Bronchial epithelial cell (primary cell): Measurements from ENCODE around the gene HNRNPH2. TPM values are rescaled to one million over a fixed set of nuclear protein-coding genes. Genes with fewer than 3 reads are reported as not detected.
A peak's percentile ranks its signal among the peaks of the same experiment; 100 is the strongest.

Experiments used
- DNase-seq: peaks from one replicate; pipeline ENCODE4 v3.0.0-alpha.2; 2010; ENCODE audit warnings: low read depth
- FAIRE-seq: peaks from 2 replicates; lab custom pipeline; 2011; peaks lifted over from hg19 to GRCh38; lab: Jason Lieb, UNC
- H3K27me3 ChIP-seq: 2 replicates; pipeline ENCODE4 v1.5.1; 2011; ENCODE audit warnings: low read length; ENCODE audit not compliant: control insufficient read depth, insufficient read depth
- H3K36me3 ChIP-seq: 2 replicates; pipeline ENCODE4 v1.5.1; 2011; ENCODE audit warnings: low read length; ENCODE audit not compliant: control insufficient read depth, insufficient read depth
- H3K4me3 ChIP-seq: 2 replicates; pipeline ENCODE4 v1.5.1; 2011; ENCODE audit warnings: mild to moderate bottlenecking, low read depth, low read length, control low read depth
- CTCF ChIP-seq: IDR thresholded peaks from 2 replicates; pipeline ENCODE4 v1.5.1; 2011; ENCODE audit warnings: mild to moderate bottlenecking, moderate library complexity, low read length, control low read depth, inconsistent platforms; ENCODE audit not compliant: insufficient read depth, severe bottlenecking
- total RNA-seq: library from RNA; depleted of rRNA; stranded (reverse); fragments of >200 nt; gene quantifications from 2 replicates; pipeline ENCODE4 v1.2.1, GENCODE V29; 2014

The HNRNPH2 gene, protein sequence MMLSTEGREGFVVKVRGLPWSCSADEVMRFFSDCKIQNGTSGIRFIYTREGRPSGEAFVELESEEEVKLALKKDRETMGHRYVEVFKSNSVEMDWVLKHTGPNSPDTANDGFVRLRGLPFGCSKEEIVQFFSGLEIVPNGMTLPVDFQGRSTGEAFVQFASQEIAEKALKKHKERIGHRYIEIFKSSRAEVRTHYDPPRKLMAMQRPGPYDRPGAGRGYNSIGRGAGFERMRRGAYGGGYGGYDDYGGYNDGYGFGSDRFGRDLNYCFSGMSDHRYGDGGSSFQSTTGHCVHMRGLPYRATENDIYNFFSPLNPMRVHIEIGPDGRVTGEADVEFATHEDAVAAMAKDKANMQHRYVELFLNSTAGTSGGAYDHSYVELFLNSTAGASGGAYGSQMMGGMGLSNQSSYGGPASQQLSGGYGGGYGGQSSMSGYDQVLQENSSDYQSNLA
- total RNA-seq = 104 and 110 TPM in 2 replicates

DNA sequence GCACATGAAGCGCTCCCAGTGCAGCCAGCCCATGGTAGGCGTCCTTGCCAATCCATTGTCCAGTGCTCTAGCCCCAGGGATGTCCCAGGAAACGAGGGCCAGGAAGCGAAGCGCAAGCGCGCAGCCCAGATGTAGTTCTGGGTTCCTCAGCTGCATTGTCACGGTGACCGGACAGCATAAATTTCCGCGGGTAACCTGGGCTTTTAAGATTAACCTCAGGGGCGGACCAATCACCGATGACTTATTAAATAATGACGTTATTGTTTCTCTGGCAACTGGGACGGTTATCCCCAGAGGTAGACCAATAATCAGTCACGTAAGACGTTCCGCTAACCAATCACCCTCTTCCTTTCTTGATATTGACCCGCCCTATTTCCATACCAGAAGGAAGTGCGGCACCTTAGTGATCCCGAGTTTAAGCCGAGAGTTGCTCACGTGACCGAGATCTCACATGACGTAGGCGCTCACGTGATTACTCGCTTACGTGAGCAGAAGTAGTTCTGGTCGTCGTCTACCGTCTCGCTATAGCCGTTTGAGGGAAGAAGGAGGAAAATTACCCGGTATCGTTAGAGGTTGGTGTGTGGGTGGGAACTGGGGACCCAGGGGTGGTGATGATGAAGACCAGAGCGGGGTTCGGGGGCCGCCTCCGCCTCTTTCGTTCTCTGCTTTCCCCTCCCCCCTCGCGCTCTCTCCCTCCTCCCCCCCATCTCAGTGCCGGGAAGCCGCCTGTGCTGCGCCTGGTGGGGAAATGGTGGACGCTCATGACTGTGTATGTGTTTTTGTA is at the start of gene HNRNPH2, which contains the start of gene GLA:
HNRNPH2 (plus strand) TSS at position 475 of the 784 bp plus-strand sequence. CDS start 3,767 bp downstream, outside the sequence.
GLA (minus strand) TSS at position 178 of the 784 bp plus-strand sequence; CDS start at position 156, 22 bp downstream.
- Histone ChIP-seq H3K27me3 (no peaks in the 10 kb centered on the region), H3K36me3 (peaks cover 1% of the 10 kb centered on the region), H3K4me3 (peak within 1 kb of the TSS; percentile 61)
- TF ChIP-seq CTCF = no peak
- FAIRE-seq (peak; percentile 90), DNase-seq (peak; percentile 97)

- TF ChIP-seq CTCF = no peak
- no peaks in the 10 kb centered on the region for H3K27me3 ChIP-seq
- H3K4me3 ChIP-seq = no peak overlapping the region
- peak; percentile 32 for DNase-seq
- FAIRE-seq = no peak
- H3K36me3 ChIP-seq = no peaks in the 10 kb centered on the region
These were observed 48.1 kb upstream of the HNRNPH2 start for GRCh38 chrX:101359966-101360365.

- DNase-seq = no peak
- TF ChIP-seq CTCF = no peak
- FAIRE-seq = no peak
- H3K27me3 ChIP-seq = no peaks in the 10 kb centered on the region
- no peaks in the 10 kb centered on the region for H3K36me3 ChIP-seq
- no peak overlapping the region for H3K4me3 ChIP-seq
These were observed 47.6 kb upstream of the HNRNPH2 start for GRCh38 chrX:101360390-101360789.

DNA sequence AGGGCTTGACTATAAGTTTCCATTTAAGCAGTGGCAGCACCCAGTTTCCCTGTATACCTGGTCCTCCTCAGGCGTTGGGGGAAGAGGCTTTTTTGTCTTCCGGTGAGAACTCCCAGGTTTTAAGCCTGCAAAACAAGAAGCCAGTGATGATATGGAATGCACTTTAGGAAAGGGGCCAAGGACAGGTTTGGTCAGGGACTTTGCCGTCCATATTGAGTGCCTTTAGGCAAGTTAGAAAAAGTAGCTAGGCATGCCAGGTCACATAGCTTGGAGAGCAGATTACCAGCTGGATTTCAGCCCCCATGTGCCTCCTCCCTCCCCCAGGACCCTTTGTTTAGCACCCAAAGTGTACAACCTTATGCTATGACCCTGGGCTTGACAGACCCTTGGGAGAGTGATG is 45.9 kb upstream of the HNRNPH2 start:
- H3K27me3 ChIP-seq = no peaks in the 10 kb centered on the region
- H3K36me3 ChIP-seq = no peaks in the 10 kb centered on the region
- DNase-seq (no peak), FAIRE-seq (no peak)
- no peak for TF ChIP-seq CTCF
- no peak overlapping the region for H3K4me3 ChIP-seq

DNA sequence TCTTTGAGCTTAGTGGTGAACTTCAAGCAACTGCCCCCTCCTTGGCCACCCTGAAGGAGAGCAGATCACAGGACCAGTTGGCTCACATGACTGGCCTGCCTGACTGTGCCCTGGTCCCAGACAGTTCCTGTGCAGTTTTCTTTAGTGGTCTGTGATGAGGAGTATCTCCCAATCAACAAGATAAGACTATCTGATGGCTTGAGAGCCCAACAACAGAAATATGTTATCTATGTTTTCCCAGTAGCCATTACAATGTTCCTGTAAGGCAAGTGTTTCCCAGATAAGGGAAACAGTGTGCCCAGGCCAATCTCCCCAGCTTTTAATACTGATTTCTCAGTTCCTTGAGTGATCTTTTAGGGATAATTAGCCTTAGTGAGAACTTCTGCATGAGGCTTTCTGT is 45.3 kb upstream of the HNRNPH2 start:
- DNase-seq (no peak), FAIRE-seq (no peak)
- TF ChIP-seq CTCF = no peak
- H3K27me3 ChIP-seq = no peaks in the 10 kb centered on the region
- H3K4me3 ChIP-seq = no peak overlapping the region
- H3K36me3 ChIP-seq = no peaks in the 10 kb centered on the region
